Measurements from ENCODE around the gene MGA.

DNA sequence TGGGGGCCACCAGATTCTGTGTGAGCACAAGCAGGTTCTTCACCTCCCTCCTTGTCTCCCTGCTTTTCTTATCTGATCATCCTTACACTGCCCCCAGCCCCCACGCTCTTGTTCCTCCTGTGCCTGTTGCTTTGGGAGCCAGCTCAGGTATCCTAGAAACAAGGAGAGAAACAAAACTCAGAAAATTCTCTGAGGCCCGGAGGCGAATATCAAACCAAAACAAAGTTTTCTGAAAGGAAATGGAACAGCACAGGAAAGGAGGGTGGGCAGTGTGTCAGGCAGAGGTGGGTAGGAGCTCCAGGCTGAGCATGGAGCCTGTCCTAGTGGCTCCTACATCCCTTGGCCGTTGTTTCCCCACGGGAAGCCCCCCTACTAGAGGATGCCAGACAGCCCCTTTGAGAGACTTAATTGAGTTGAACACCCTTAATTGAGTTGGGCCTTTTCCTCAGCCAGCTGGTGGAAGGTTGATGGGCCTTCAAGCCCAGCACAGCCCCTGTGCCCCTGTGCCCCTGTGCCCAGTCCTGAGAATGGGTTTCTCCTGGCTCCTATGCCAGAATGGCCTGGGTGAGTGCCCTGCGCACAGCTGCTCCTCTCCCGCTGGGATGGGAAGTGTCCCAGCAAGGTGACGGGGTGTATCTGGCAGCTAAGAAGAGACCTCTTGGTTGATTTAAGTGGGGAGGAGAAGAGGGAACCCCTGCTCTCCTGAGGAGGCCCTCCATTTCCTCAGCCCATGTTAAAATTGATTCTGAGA is 144.9 kb downstream of the MGA start:
- TF ChIP-seq CTCF (IDR thresholded peaks at IDR 0.05) (no peak), TCF7 (CRISPR knock-in tag; IDR thresholded peaks at IDR 0.05; ENCODE audit: low read depth) (no peak), ZNF263 (CRISPR knock-in tag; IDR thresholded peaks at IDR 0.05; ENCODE audit: low read depth) (no peak), SP1 (CRISPR knock-in tag; conservative IDR thresholded peaks at IDR 0.05) (no peak), HMGA2 (CRISPR knock-in tag; IDR thresholded peaks at IDR 0.05) (no peak), ESRRA (CRISPR knock-in tag; IDR thresholded peaks at IDR 0.05; ENCODE audit: borderline replicate concordance) (no peak), JAZF1 (CRISPR knock-in tag; IDR thresholded peaks at IDR 0.05) (no peak)
- TF ChIP-seq, protein P1, sequence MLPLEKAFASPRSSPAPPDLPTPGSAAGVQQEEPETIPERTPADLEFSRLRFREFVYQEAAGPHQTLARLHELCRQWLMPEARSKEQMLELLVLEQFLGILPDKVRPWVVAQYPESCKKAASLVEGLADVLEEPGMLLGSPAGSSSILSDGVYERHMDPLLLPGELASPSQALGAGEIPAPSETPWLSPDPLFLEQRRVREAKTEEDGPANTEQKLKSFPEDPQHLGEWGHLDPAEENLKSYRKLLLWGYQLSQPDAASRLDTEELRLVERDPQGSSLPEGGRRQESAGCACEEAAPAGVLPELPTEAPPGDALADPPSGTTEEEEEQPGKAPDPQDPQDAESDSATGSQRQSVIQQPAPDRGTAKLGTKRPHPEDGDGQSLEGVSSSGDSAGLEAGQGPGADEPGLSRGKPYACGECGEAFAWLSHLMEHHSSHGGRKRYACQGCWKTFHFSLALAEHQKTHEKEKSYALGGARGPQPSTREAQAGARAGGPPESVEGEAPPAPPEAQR (CRISPR knock-in tag; IDR thresholded peaks at IDR 0.05), result no peak
- TF ChIP-seq, protein P2, sequence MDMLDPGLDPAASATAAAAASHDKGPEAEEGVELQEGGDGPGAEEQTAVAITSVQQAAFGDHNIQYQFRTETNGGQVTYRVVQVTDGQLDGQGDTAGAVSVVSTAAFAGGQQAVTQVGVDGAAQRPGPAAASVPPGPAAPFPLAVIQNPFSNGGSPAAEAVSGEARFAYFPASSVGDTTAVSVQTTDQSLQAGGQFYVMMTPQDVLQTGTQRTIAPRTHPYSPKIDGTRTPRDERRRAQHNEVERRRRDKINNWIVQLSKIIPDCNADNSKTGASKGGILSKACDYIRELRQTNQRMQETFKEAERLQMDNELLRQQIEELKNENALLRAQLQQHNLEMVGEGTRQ (CRISPR knock-in tag; IDR thresholded peaks at IDR 0.05), result no peak
- TF ChIP-seq, protein P3, sequence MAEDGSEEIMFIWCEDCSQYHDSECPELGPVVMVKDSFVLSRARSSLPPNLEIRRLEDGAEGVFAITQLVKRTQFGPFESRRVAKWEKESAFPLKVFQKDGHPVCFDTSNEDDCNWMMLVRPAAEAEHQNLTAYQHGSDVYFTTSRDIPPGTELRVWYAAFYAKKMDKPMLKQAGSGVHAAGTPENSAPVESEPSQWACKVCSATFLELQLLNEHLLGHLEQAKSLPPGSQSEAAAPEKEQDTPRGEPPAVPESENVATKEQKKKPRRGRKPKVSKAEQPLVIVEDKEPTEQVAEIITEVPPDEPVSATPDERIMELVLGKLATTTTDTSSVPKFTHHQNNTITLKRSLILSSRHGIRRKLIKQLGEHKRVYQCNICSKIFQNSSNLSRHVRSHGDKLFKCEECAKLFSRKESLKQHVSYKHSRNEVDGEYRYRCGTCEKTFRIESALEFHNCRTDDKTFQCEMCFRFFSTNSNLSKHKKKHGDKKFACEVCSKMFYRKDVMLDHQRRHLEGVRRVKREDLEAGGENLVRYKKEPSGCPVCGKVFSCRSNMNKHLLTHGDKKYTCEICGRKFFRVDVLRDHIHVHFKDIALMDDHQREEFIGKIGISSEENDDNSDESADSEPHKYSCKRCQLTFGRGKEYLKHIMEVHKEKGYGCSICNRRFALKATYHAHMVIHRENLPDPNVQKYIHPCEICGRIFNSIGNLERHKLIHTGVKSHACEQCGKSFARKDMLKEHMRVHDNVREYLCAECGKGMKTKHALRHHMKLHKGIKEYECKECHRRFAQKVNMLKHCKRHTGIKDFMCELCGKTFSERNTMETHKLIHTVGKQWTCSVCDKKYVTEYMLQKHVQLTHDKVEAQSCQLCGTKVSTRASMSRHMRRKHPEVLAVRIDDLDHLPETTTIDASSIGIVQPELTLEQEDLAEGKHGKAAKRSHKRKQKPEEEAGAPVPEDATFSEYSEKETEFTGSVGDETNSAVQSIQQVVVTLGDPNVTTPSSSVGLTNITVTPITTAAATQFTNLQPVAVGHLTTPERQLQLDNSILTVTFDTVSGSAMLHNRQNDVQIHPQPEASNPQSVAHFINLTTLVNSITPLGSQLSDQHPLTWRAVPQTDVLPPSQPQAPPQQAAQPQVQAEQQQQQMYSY (CRISPR knock-in tag; IDR thresholded peaks at IDR 0.05), result no peak

Measured in WTC11 (cell line).